IMR-90 (cell line): ENCODE measurements around the gene FNDC7. TPM values are rescaled to one million over a fixed set of nuclear protein-coding genes. Genes with fewer than 3 reads are reported as not detected.
"Not testable (repeated sequence)": the region's sequence is repeated elsewhere in the genome, so short reads cannot be mapped to it uniquely, and the experiment has no call there.

Experiments
- ATAC-seq: fragments of 200-7000 bp; cut with Tn5 transposase; 2 replicates; pipeline ENCODE4 v1.9.1; 2020; ENCODE audit warnings: low read depth, mild to moderate bottlenecking, moderate library complexity
- BruUV-seq: library from RNA; stranded (reverse); fragments of 400-500 nt; replicated peaks from 2 replicates; lab custom pipeline; 2021; lab: Mats Ljungman, UMichigan
- CTCF ChIA-PET: fragments of 300-600 bp; formaldehyde crosslinking; extraction: SDS; loops from one replicate; lab custom pipeline; 2021; ENCODE audit warnings: antibody characterized with exemption; lab: Yijun Ruan, JAX
- POLR2A ChIA-PET: fragments of 300-600 bp; sonication (Branson Sonifier 250); formaldehyde crosslinking; loops from one replicate; lab custom pipeline; 2022; ENCODE audit warnings: antibody characterized with exemption; ENCODE audit not compliant: unreplicated experiment; lab: Charles Lee
- DNase-seq: peaks from one replicate; pipeline ENCODE4 v3.0.0; 2013
- H2AFZ ChIP-seq: replicated peaks from 2 replicates; pipeline ENCODE3; 2013; ENCODE audit warnings: low read length, mild to moderate bottlenecking; ENCODE audit not compliant: poor library complexity
- H2AK5ac ChIP-seq: 2 replicates; pipeline ENCODE4 v1.6.1; 2013; ENCODE audit warnings: low read depth, low read length, inconsistent platforms
- H2AK9ac ChIP-seq: replicated peaks from 2 replicates; pipeline ENCODE3; 2013; ENCODE audit warnings: mild to moderate bottlenecking, low read depth, low read length, moderate library complexity; ENCODE audit not compliant: poor library complexity
- H2BK120ac ChIP-seq: 2 replicates; pipeline ENCODE4 v1.6.1; 2013; ENCODE audit warnings: low read depth, low read length, inconsistent platforms
- H2BK15ac ChIP-seq: 3 replicates; pipeline ENCODE4 v1.6.1; 2013; ENCODE audit warnings: low read depth, low read length, inconsistent platforms
- H2BK20ac ChIP-seq: 2 replicates; pipeline ENCODE4 v1.6.1; 2013; ENCODE audit warnings: low read depth, mild to moderate bottlenecking, inconsistent platforms, low read length, moderate library complexity
- H2BK5ac ChIP-seq: 2 replicates; pipeline ENCODE4 v1.6.1; 2013; ENCODE audit warnings: mild to moderate bottlenecking, low read depth, low read length, inconsistent platforms; ENCODE audit not compliant: poor library complexity, severe bottlenecking
- H3K14ac ChIP-seq: replicated peaks from 2 replicates; pipeline ENCODE4 v1.6.1; 2013; ENCODE audit warnings: low read depth, low read length, inconsistent platforms
- H3K18ac ChIP-seq: 2 replicates; pipeline ENCODE4 v1.6.1; 2013; ENCODE audit warnings: low read depth, low read length, control low read depth
- H3K23ac ChIP-seq: 2 replicates; pipeline ENCODE4 v1.6.1; 2013; ENCODE audit warnings: low read depth, low read length, inconsistent platforms
- H3K27ac ChIP-seq: 2 replicates; pipeline ENCODE4 v1.5.1; 2013; ENCODE audit warnings: mild to moderate bottlenecking, control low read depth, low read length; ENCODE audit not compliant: insufficient read depth
- H3K27me3 ChIP-seq: 2 replicates; pipeline ENCODE4 v1.6.1; 2013; ENCODE audit warnings: low read length; ENCODE audit not compliant: control insufficient read depth, insufficient read depth
- H3K36me3 ChIP-seq: 2 replicates; pipeline ENCODE4 v1.6.1; 2013; ENCODE audit warnings: low read length, mixed read lengths; ENCODE audit not compliant: control insufficient read depth, insufficient read depth
- H3K4ac ChIP-seq: 2 replicates; pipeline ENCODE4 v1.6.1; 2013; ENCODE audit warnings: low read depth, low read length, inconsistent platforms
- H3K4me1 ChIP-seq: 2 replicates; pipeline ENCODE4 v1.6.1; 2013; ENCODE audit warnings: low read length, mixed read lengths; ENCODE audit not compliant: control insufficient read depth, insufficient read depth
- H3K4me2 ChIP-seq: 2 replicates; pipeline ENCODE4 v1.6.1; 2013; ENCODE audit warnings: low read depth, mild to moderate bottlenecking, control low read depth, low read length, moderate library complexity
- H3K4me3 ChIP-seq: 2 replicates; pipeline ENCODE4 v1.5.1; 2013; ENCODE audit warnings: low read depth, mild to moderate bottlenecking, control low read depth, low read length, moderate library complexity; ENCODE audit not compliant: insufficient read depth
- H3K56ac ChIP-seq: 2 replicates; pipeline ENCODE4 v1.6.1; 2013; ENCODE audit warnings: low read length, inconsistent platforms; ENCODE audit not compliant: insufficient read depth; ENCODE audit errors: extremely low read depth
- H3K79me1 ChIP-seq, 2 experiments: 2 replicates each; pipeline ENCODE4 v1.6.1; 2013; ENCODE audit warnings: low read length in 2 of 2, inconsistent platforms in 1 of 2, low read depth in 1 of 2
- H3K9ac ChIP-seq: 2 replicates; pipeline ENCODE4 v1.6.1; 2013; ENCODE audit warnings: low read depth, low read length, control low read depth
- H3K9me1 ChIP-seq: 2 replicates; pipeline ENCODE4 v1.6.1; 2013; ENCODE audit warnings: low read length, inconsistent platforms; ENCODE audit not compliant: insufficient read depth
- H3K9me3 ChIP-seq: 2 replicates; pipeline ENCODE4 v1.6.1; 2013; ENCODE audit warnings: low read length; ENCODE audit not compliant: control insufficient read depth, insufficient read depth
- H4K20me1 ChIP-seq: 2 replicates; pipeline ENCODE4 v1.6.1; 2013; ENCODE audit warnings: low read length, inconsistent platforms; ENCODE audit not compliant: insufficient read depth
- H4K5ac ChIP-seq: 2 replicates; pipeline ENCODE4 v1.6.1; 2013; ENCODE audit warnings: mild to moderate bottlenecking, low read depth, low read length, control low read depth
- H4K8ac ChIP-seq, 2 experiments: 2 replicates each; pipeline ENCODE4 v1.6.1; 2013; ENCODE audit warnings: low read depth in 2 of 2, low read length in 2 of 2, control low read depth in 1 of 2, inconsistent platforms in 1 of 2
- H4K91ac ChIP-seq: 2 replicates; pipeline ENCODE4 v1.6.1; 2013; ENCODE audit warnings: low read depth, low read length, inconsistent platforms; ENCODE audit not compliant: insufficient read depth
- CEBPB ChIP-seq: IDR thresholded peaks from 2 replicates; pipeline ENCODE4 v1.6.1; 2012; ENCODE audit warnings: low read depth, low read length, improper control_type of control experiment
- CHD1 ChIP-seq: IDR thresholded peaks from 2 replicates; pipeline ENCODE4 v1.6.1; 2012; ENCODE audit warnings: low read depth, low read length, improper control_type of control experiment
- MAFK ChIP-seq: IDR thresholded peaks from 2 replicates; pipeline ENCODE4 v1.6.1; 2012; ENCODE audit warnings: low read depth, low read length, improper control_type of control experiment
- NFE2L2 ChIP-seq: fragments of 150-350 bp; IDR thresholded peaks from 2 replicates; pipeline ENCODE4 v1.6.1; 2016; ENCODE audit warnings: low read depth, mild to moderate bottlenecking, low read length
- WGBS, 2 experiments: methylation state at CpG; one replicate each; pipeline versions ENCODE4 v1.1.5 to v1.1.7; 2013; ENCODE audit warnings: missing lambda C conversion rate in 2 of 2; ENCODE audit not compliant: insufficient read length in 1 of 2; ENCODE audit errors: extremely low coverage in 2 of 2; 5-methylcytosine and 5-hydroxymethylcytosine counted together
- dilution Hi-C: fragments of 300-500 bp; cut with HindIII; formaldehyde crosslinking; loops from one replicate; pipeline ENCODE4 v1.14.3; 2018; ENCODE audit warnings: low sequenced_read_pairs; ENCODE audit not compliant: unreplicated experiment
- in situ Hi-C: fragments of 300-500 bp; cut with MboI; formaldehyde crosslinking; loops from 3 replicates; pipeline ENCODE4 v1.14.3; 2019; ENCODE audit warnings: low sequenced_read_pairs, inconsistent platforms, mixed read lengths
- intact Hi-C: fragments of 100-400 bp; cut with micrococcal nuclease; formaldehyde crosslinking; loops from 2 replicates; pipeline ENCODE4 v1.10.0; 2022
- polyA plus RNA-seq, 3 experiments: library from polyadenylated mRNA; depleted of rRNA; stranded (reverse); fragments of >200 nt; gene quantifications; 2 replicates each; pipeline ENCODE4 v1.2.3, GENCODE V29; 2012; ENCODE audit warnings: low replicate concordance in 1 of 3
- total RNA-seq: library from RNA; depleted of rRNA; stranded (reverse); fragments of >200 nt; gene quantifications from 2 replicates; pipeline ENCODE4 v1.2.3, GENCODE V29; 2012

Gene FNDC7
- total and polyA plus RNA-seq, 2 of the 4 experiments (the other 2 are of a cell fraction), result not detected

DNA sequence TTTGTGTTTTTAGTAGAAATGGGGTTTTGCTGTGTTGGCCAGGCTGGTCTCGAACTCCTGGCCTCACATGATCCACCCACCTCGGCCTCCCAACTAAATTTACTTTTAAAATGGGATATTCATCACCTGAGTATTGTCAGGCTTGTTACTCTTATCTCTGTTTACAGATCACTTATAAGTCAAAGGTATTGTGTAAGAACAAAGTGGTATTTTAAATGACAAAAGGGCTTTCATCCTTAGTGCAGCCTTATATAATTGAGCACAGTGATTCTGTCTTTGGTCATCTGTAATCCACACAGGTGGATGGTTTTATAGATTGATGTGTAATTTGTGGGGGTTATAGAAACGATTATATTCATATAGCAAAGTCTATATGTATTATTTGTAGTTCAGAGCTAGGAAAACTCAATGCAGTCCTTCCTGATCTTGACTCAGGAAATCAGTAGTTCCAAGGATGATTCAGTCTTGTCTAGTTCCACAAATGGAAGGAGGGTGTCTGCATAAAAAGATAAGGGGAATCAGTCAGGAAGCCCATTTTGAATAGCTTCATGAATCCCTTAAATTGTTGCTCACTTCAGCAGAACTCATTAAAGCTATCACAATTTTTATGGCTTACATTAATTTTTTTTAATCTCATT, 68.3 kb downstream of the FNDC7 start:
- Histone ChIP-seq H3K4me1 (no peaks in the 10 kb centered on the region), H3K79me1 (no peaks in the 10 kb centered on the region; a peak in 1 of 4 replicates), H2BK20ac (no peak overlapping the region), H3K4me2 (no peak overlapping the region), H2BK120ac (no peak overlapping the region), H3K23ac (no peak overlapping the region), H3K4me3 (no peak overlapping the region), H2BK15ac (no peak overlapping the region), H2BK5ac (no peak overlapping the region), H3K27ac (no peak overlapping the region), H4K8ac (no peak overlapping the region), H2AK5ac (no peak overlapping the region), H3K36me3 (peaks cover 27% of the 10 kb centered on the region), H3K9me3 (peaks cover 9% of the 10 kb centered on the region), H2AFZ (no peak overlapping the region), H3K4ac (no peak overlapping the region), H3K18ac (no peak overlapping the region), H4K5ac (no peak overlapping the region), H4K20me1 (no peaks in the 10 kb centered on the region), H2AK9ac (no peak overlapping the region), H3K14ac (no peak overlapping the region), H4K91ac (no peak overlapping the region), H3K56ac (no peak overlapping the region), H3K9me1 (no peaks in the 10 kb centered on the region), H3K27me3 (no peaks in the 10 kb centered on the region), H3K9ac (no peak overlapping the region)
- DNase-seq (no peak), ATAC-seq (no peak)
- dilution Hi-C loops (no loop called here), in situ Hi-C loops (no loop called here), intact Hi-C loops (no loop called here)
- POLR2A ChIA-PET, result no interaction called here
- no TSS peak for BruUV-seq
- CTCF ChIA-PET, result no interaction called here
- TF ChIP-seq MAFK (no peak), CHD1 (no peak), NFE2L2 (no peak), CEBPB (0 out of 2 replicates have a peak, but pooled peaks have one; percentile 17)
- WGBS, 2 experiments, result no CpG with 5 or more reads among the region's 3 CpGs

DNA sequence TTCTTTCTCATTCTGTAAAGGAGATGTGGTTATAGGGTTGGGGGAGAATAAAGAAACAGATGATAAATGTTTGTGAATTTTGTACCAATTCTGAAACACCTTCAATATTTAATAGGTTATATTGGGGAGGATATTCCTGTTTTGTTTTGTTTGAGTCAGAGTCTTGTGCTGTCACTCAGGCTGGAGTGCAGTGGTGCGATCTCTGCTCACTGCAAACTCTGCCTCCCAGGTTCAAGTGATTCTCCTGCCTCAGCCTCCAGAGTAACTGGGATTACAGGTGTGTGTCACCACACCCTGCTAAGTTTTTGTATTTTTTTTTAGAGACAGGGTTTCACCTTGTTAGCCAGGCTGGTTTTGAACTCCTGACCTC, 68.9 kb downstream of the FNDC7 start:
- H3K27me3 ChIP-seq, H3K79me1 ChIP-seq, intact Hi-C loops, H3K9ac ChIP-seq, DNase-seq, BruUV-seq, H3K14ac ChIP-seq, H3K4me1 ChIP-seq, CTCF ChIA-PET, H3K4me3 ChIP-seq, H2AFZ ChIP-seq, dilution Hi-C loops, H2BK120ac ChIP-seq, H4K20me1 ChIP-seq, in situ Hi-C loops, H4K91ac ChIP-seq, H3K9me3 ChIP-seq, H3K23ac ChIP-seq, H2AK9ac ChIP-seq, H3K56ac ChIP-seq, H4K5ac ChIP-seq, H2BK20ac ChIP-seq, H3K27ac ChIP-seq, H2BK15ac ChIP-seq, H2BK5ac ChIP-seq, H3K18ac ChIP-seq, ATAC-seq, H3K4me2 ChIP-seq, H3K9me1 ChIP-seq, H4K8ac ChIP-seq, H2AK5ac ChIP-seq, POLR2A ChIA-PET, H3K4ac ChIP-seq: not testable (repeated sequence)
- peaks cover 32% of the 10 kb centered on the region for H3K36me3 ChIP-seq
- WGBS, 2 experiments, result no CpG with 5 or more reads among the region's 1 CpG
